ENCODE data around the gene ESRP2. TPM values are rescaled to one million over a fixed set of nuclear protein-coding genes. Genes with fewer than 3 reads are reported as not detected.
A peak's percentile ranks its signal among the peaks of the same experiment; 100 is the strongest.

ESRP2 gene
- total RNA-seq, 1 donor from 2014 or later, result 1.6 TPM

DNA sequence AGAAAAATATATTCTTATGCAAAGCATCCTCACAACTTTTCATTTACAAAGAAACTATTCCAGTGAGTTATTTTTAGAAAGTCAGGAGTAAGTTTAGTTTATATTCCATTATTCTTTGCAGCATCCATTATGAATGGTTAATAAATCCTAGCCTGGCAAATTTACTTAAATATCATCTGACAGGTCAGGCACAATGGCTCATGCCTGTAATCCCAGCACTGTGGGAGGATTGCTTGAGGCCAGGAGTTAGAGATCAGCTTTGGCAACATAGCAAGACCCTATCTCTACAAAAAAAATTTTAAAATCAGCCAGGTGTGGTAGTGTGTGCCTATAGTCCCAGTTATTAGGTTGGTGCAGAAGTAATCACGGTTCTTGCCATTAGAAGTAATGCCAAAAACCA, 12.9 kb downstream of the ESRP2 start:
- no peak for DNase-seq (ENCODE audit: low read depth in 2 of 2)

DNA sequence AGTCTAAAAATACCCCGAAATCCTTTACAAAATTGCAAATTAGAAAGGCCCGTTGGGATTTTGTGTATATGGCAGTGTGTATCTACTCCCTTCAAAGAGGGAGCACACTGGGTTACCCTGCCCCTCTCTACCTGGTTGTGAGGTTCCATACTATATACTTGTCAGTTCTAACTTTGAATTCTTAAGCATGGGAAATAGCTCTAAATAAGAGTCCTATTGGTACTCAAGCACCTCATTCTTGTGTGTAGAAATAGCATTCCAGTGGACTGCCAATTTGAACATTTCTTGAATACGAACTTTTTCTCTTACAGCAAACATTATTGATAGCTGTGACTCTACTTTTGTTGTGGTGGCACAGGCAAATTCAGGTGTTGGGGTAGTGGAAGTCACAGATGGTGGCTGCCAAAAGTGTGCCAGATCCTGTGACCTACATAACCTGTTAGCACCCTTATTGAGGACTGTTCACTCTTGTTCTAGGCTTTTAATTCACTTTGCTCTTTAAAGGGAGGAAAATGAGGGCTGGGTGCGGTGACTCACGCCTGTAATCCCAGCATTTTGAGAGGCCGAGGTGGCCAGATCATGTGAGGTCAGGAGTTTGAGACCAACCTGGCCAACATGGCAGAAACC, 16.1 kb downstream of the ESRP2 start:
- no peak for DNase-seq (ENCODE audit: low read depth in 2 of 2)

DNA sequence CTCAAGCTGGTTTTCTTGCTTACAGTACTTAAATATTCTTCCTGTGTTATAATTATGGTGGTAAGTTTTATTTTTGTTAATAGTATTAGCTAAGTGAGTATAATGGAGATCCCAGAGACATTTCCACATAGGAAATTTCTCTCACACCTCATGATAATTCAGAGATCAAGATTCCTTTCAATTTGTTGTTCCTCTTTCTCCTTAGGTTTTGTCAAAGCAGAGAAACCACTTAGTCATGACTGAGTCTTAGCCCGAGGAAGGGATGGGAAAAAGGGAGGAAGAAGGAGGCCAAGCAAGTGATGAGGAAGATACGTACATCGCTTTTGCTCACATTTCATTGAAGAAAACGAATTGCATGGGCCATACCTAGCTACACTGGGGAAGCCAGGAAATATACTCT, 18.4 kb downstream of the ESRP2 start:
- no peak for DNase-seq (ENCODE audit: low read depth in 2 of 2)

DNA sequence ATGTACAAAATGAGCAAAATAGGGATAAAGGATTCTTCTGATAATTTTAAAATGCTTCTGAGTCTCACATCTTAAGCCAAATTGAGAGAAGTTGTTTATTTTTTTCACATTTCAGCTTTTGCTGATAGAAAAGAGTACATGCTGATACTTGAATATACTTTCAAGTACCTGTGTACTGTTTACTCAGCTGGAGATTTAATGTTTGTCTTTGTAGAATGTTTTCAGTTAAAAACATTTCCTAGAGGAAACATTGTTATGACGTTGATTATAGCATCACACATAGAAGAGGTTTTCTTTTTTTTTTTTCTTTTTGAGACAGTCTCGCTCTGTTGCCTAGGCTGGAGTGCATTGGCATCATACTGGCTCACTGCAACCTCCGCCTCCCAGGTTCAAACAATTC, 19.7 kb downstream of the ESRP2 start:
- no peak for DNase-seq (ENCODE audit: low read depth in 2 of 2)

DNA sequence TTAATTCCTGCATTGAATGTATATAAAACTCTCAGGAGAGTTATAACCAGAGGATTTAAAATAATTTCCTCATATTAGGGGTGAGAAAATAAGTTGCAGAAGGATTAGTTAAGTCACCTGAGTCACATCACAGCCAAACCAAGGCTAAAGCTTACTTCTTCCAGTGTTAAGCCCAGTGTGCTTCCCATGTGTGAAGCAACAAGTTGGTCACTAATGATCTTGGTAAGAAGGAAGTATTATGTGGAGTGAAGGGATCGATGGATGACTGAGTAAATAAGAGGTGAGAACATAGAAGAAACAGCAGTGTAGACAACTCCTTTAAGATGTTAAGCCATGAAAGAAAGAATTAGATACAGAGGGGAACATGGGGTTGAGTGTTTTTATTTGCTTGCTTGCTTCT, 20.6 kb downstream of the ESRP2 start:
- no peak for DNase-seq (ENCODE audit: low read depth in 2 of 2)

DNA sequence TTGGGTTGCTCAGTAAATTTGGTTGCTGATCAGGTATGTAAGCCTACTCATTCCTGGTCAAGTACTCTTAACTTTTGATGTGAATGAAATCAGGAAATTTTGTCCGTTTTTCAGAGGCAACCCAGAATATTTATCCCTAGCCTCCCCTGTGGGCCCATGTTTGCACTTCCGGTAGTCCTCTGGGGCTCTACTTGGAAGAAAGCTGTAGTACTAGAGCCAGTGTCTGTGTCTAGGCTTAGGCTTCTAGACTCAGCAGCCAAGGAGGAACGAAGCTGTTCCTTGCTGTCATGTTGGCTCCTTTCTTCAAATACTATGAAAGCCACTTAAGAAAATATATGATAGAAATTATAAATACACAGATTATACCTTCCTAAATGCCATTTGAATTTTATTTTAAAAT, 21.2 kb downstream of the ESRP2 start:
- no peak for DNase-seq (ENCODE audit: low read depth in 2 of 2)

DNA sequence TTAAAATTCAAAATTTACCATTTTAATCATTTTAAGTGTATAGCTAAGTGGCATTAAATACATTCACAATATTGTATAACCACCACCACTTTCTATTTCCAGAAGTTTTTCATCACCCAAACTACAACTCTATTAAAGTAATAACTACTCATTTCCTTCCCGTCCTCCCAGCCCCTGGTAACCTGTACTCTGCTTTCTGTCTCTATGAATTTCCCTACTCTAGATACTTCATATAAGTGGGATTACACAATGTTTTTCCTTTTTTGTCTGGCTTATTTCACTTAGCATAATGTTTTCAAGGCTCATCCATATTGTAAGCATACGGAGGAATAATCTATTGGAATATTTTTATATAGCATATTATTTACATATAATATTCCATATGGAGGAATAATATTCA, 29.7 kb downstream of the ESRP2 start:
- DNase-seq (ENCODE audit: low read depth in 2 of 2), result peak; percentile 21 to 78

DNA sequence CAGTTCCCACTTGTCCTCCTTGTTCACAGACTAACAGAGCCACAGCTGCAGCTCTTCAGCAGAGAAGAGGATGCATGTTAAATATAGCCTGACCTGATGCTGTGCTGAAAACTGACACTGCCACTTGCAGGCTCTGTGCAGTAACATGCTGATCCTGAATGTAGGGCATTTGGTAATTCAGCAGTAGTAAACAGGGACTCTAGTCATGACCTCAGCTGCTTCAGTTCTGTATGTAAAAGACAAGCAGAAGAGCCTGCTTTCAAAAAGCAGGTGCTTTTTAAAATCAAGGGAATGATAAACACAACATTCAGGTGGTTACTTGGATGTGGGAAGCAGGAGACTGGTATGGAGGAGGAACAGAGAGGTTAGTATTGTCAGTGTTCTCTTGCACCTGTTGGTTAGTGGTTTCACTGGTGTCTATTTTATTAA, 33.8 kb downstream of the ESRP2 start:
- DNase-seq (ENCODE audit: low read depth in 2 of 2), result no peak

DNA sequence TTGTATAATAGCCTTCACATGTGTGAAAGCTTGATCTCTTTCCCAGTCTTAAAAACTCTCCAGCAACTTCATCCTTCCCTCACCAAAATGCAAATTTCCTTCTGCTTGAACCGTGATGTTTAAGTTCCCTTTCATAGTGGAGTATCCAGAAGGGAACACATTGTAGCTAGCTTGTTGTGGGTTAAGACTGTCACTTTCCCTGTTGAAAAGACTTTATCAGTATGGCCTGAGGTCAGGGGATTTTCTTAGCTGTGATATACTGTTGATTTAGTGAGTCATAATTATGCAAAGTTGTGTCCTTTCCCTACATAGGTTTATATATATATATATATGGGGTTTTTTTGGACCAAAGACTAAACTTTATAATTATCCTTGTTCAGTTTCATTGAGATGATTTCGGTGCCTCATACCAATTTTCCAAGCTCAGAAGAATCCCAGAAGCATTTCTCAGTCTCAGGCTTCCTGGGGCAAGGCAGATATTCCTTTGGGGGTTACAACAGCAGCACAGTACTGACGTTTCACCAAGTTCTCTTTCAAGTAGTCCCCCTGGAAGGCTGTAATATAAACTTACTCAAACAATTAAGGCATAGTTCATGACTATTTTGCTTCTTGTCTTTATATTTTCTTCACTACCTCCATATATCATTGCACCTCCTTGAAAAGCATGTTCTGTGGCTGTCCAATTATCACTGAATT, 35.7 kb downstream of the ESRP2 start:
- peak in 1 of 2 donors; percentile 14 for DNase-seq (ENCODE audit: low read depth in 2 of 2)

DNA sequence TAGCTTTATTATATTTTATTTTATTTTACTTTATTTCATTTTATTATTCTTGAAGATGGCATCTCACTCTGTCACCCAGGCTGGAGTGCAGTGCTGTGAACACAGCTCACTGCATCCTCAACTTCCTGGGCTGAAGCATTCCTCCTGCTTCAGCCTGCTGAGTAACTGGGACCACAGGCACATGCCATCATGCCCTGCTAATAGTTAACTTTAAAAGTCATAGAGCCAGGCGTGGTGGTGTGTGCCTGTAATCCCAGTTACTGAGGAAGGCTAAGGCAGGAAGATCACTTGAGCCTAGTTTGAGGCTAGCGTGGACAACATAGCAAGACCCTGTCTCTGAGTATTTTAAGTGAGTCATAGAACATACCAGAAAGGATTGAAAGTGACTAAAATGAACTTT, 38.7 kb downstream of the ESRP2 start:
- peak in 1 of 2 donors; percentile 1 for DNase-seq (ENCODE audit: low read depth in 2 of 2)

DNA sequence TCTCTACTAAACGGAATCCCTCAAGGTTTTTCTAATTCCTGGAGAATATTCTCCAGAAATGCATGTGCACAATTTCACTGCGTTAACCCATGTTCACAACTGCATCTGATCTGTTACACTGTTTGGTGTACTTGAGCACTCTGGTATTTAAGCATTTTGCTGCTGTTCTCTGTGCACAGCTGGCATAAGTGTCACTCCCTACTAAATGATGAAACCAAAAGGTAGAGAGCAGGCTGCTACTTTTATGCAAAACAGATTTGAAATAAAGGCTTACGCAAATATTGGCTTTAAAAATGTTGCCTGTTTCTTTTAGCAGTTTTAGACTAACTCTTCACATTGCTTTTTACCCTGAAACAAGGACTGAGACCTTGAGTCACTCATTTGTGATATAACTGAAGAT, 41.7 kb downstream of the ESRP2 start:
- DNase-seq (ENCODE audit: low read depth in 2 of 2), result no peak

DNA sequence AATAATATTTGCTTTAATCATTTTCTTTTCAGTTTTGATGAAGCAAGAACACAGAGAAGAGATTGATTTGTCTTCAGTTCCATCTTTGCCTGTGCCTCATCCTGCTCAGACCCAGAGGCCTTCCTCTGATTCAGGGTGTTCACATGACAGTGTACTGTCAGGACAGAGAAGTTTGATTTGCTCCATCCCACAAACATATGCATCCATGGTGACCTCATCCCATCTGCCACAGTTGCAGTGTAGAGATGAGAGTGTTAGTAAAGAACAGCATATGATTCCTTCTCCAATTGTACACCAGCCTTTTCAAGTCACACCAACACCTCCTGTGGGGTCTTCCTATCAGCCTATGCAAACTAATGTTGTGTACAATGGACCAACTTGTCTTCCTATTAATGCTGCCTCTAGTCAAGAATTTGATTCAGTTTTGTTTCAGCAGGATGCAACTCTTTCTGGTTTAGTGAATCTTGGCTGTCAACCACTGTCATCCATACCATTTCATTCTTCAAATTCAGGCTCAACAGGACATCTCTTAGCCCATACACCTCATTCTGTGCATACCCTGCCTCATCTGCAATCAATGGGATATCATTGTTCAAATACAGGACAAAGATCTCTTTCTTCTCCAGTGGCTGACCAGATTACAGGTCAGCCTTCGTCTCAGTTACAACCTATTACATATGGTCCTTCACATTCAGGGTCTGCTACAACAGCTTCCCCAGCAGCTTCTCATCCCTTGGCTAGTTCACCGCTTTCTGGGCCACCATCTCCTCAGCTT, 45.0 kb downstream of the ESRP2 start:
- DNase-seq (ENCODE audit: low read depth in 2 of 2), result no peak

DNA sequence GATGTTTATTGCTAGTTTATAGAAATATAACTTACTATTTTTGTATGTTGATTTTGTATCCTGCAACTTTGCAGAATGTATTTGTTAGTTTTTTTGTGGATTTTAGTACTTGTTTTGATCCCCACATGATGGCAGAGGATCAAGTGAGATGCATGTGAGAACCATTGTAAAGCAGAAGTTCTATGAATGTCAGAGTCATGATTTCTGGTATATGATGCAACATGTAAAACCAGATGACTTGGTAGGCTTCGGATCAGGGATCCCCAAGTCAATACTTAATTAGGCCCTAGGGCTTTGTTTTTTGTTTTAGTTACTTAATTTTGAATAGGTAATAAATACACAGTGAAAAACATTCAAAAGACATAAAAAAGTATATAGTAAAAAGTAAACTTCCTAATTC, 45.8 kb downstream of the ESRP2 start:
- no peak for DNase-seq (ENCODE audit: low read depth in 2 of 2)

DNA sequence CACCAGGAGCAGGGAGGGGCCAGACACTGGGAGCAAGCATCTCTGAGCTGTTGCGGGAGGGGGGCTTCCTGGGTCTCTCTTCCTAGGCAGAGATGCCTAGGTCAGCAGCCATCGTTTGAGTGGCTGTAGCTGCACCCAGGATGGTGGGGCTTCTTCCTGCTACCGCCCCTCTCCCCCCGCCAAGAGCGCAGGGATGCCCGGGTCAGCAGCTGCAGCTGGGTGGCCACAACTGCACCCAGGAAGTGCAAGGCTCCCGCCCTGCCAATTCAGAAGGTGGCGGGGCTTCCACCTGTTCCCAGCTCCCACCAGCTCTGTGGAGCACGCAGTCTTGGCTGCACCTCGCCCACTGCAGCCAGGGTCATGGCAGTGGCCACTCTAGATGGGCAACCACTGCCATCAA, 47.8 kb downstream of the ESRP2 start:
- DNase-seq (ENCODE audit: low read depth in 2 of 2), result no peak

DNA sequence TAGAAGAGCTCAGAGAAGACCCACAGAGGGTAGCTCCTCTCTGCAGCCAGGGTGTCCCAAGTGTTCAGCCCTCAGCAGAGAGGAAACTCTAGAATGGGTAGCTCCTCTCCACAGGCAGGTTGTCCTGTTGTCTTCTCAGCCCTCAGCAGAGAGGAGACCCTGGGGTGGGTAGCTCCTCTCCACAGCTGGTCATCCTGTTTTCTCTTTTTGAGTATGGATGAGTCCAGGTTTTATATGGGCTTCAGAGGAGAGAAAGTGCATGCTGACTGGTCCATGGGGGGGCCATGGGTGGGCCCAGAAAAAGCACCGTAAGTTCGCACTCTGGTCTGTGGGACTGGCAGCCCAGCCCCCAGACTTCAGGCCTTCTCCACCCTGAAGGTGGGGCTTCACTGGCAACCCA, 48.4 kb downstream of the ESRP2 start:
- no peak for DNase-seq (ENCODE audit: low read depth in 2 of 2)

DNA sequence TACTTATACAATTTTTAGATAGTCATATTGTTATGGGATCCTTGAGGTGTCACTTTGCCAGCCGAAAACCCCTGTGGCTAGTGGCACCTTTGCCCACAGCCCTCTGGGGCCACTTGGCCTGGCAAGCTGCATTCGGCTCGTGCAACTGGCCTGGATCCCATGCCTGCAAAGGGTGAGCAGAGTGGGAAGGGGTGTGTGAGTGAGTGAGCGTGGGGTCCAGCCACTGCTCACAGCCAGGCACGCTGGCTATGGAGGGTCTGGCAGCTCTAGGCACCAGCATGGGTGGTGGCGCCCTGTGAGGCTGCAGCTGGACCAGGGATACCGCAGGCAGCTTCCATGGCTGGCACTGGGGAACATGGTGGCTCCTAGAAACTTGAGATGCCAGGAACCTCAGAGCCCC, 49.0 kb downstream of the ESRP2 start:
- DNase-seq (ENCODE audit: low read depth in 2 of 2), result no peak

DNA sequence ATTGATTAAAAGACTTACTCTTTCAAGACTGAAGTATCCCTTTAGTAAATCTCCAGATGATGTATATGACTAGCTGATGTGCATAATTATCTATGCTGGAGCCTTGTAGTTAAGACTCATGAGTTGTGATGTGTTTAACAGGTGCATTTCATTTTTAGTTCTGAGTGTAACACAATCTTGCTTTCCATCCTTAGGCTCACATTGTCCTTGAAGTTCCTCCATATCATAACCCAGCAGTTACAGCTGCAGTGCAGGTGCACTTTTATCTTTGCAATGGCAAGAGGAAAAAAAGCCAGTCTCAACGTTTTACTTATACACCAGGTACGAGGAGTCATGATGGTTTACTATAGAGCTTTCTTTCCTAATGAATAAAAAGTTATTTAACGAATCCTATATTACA, 52.9 kb downstream of the ESRP2 start:
- DNase-seq (ENCODE audit: low read depth in 2 of 2), result no peak

DNA sequence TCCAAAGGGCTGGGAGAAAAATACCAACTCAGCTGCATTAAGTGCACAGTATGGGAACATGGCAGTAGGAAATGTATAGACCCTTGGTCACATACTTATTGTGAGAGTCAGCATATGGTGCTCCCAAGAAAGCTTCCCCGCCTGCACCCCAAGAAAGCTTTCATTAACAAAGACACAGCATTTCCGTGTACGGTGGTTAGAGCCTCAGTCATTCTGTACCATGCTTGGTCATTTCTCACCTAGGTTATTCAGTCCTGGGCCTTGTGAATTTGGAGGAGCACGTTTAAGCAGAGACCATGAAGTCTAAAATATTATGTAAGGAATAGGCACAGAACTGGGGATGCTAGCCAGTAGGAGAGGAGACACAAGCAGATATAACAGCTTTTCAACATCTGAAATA, 56.1 kb downstream of the ESRP2 start:
- DNase-seq (ENCODE audit: low read depth in 2 of 2), result no peak

DNA sequence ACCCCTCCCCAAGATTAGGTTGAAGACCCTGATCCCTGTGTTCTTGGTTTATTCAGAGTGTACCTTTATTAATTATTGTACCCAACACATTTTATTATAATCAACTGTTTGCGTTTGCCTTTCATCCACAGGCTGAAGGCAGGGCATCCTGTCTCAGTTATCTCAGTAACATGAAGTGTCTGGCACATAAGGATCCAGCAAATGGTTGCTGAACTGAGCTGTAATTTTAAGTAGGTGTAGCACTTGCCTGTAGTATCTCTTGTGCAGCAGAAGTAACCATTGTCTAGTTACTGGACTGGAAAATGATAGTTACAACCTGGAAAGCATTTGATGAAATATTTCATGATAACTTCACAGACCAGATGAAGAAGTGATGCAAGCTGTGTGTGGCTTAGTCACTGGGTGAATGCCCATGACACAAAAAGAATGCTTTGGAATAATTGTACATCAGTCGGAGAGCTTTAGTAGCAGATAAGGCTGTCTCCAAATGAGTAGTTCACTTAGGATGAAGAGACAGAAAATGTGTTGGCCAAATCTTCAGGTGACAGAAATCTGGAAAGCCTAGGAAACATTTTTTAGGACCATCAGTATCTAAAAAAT, 56.6 kb downstream of the ESRP2 start:
- no peak for DNase-seq (ENCODE audit: low read depth in 2 of 2)

Measured in lung microvascular endothelial cell (primary cell).